GM12878 (cell line): ENCODE data around the gene FIBIN. TPM values are rescaled to one million over a fixed set of nuclear protein-coding genes. Genes with fewer than 3 reads are reported as not detected.

Experiments
- ATAC-seq: fragments of 200-7000 bp; cut with Tn5 transposase; 3 replicates; pipeline ENCODE4 v1.9.1; 2020; ENCODE audit warnings: mild to moderate bottlenecking, moderate library complexity
- BruUV-seq: library from RNA; stranded (reverse); fragments of 400-500 nt; replicated peaks from 2 replicates; lab custom pipeline; 2021; lab: Mats Ljungman, UMichigan
- CTCF ChIA-PET: fragments of 300-600 bp; sonication (Branson Sonifier 250); formaldehyde crosslinking; extraction: SDS; loops from one replicate; lab custom pipeline; 2021; ENCODE audit warnings: inconsistent platforms; lab: Yijun Ruan, JAX
- POLR2A ChIA-PET: fragments of 350-600 bp; formaldehyde crosslinking; extraction: SDS; loops from one replicate; lab custom pipeline; 2021; ENCODE audit warnings: inconsistent platforms; lab: Charles Lee
- RAD21 ChIA-PET: fragments of 300-600 bp; sonication (Branson Sonifier 250); formaldehyde crosslinking; loops from one replicate; lab custom pipeline; 2023; ENCODE audit warnings: antibody characterized with exemption; ENCODE audit not compliant: unreplicated experiment; lab: Charles Lee
- SMC1A ChIA-PET: fragments of 300-600 bp; sonication (Branson Sonifier 250); formaldehyde crosslinking; loops from one replicate; lab custom pipeline; 2023; ENCODE audit not compliant: unreplicated experiment, uncharacterized antibody; lab: Charles Lee
- DNase-seq: peaks from one replicate; pipeline ENCODE4 v3.0.0-alpha.2; 2011; ENCODE audit warnings: low read depth, low spot score
- FAIRE-seq: peaks from 3 replicates; lab custom pipeline; 2011; peaks lifted over from hg19 to GRCh38; lab: Jason Lieb, UNC
- H2AFZ ChIP-seq: 2 replicates; pipeline ENCODE4 v1.6.0; 2011; ENCODE audit warnings: low read depth, low read length, control low read depth; ENCODE audit not compliant: control insufficient read depth
- H3K27ac ChIP-seq: 2 replicates; pipeline ENCODE4 v1.5.1; 2011; ENCODE audit warnings: control low read depth; ENCODE audit not compliant: control insufficient read depth, insufficient read depth
- H3K27me3 ChIP-seq, 2 experiments: replicated peaks in 1 of 2; 2 replicates each; pipeline versions ENCODE4 v1.6.0 to v1.6.1; 2011; ENCODE audit warnings: low read length in 1 of 2; ENCODE audit not compliant: control insufficient read depth in 2 of 2, insufficient read depth in 2 of 2
- H3K36me3 ChIP-seq, 2 experiments: 2 replicates each; pipeline ENCODE4 v1.5.1; 2011; ENCODE audit warnings: low read length in 1 of 2; ENCODE audit not compliant: control insufficient read depth in 2 of 2, insufficient read depth in 2 of 2
- H3K4me1 ChIP-seq: 2 replicates; pipeline ENCODE4 v1.6.1; 2011; ENCODE audit warnings: mild to moderate bottlenecking, low read length, moderate library complexity, mixed read lengths; ENCODE audit not compliant: control insufficient read depth, insufficient read depth
- H3K4me2 ChIP-seq: 2 replicates; pipeline ENCODE4 v1.6.0; 2011; ENCODE audit warnings: control low read depth; ENCODE audit not compliant: control insufficient read depth, insufficient read depth
- H3K4me3 ChIP-seq: fragments of 200-600 bp; sonication (generic); 2 replicates; pipeline ENCODE4 v1.5.1; 2016
- H3K79me2 ChIP-seq: 2 replicates; pipeline ENCODE4 v1.6.0; 2011; ENCODE audit warnings: low read length; ENCODE audit not compliant: control insufficient read depth, insufficient read depth
- H3K9ac ChIP-seq: 2 replicates; pipeline ENCODE4 v1.8.0; 2011; ENCODE audit warnings: low read length, control low read depth, mixed read lengths; ENCODE audit not compliant: control insufficient read depth, insufficient read depth
- H3K9me3 ChIP-seq: replicated peaks from 3 replicates; pipeline ENCODE4 v1.5.1; 2011; ENCODE audit warnings: mild to moderate bottlenecking, low read length; ENCODE audit not compliant: control insufficient read depth, insufficient read depth
- H4K20me1 ChIP-seq: 2 replicates; pipeline ENCODE4 v1.6.0; 2011; ENCODE audit not compliant: control insufficient read depth, insufficient read depth
- BRCA1 ChIP-seq: IDR thresholded peaks from 2 replicates; pipeline ENCODE4 v1.6.1; 2011; ENCODE audit warnings: low read depth, low read length, improper control_type of control experiment
- CHD2 ChIP-seq: IDR thresholded peaks from 2 replicates; pipeline ENCODE4 v1.6.1; 2011; ENCODE audit warnings: low read depth, low read length, improper control_type of control experiment, borderline replicate concordance
- EZH2 ChIP-seq: IDR thresholded peaks from 2 replicates; pipeline ENCODE4 v1.6.1; 2012; ENCODE audit warnings: low read depth, mild to moderate bottlenecking, control low read depth, inconsistent platforms, low read length, borderline replicate concordance; ENCODE audit not compliant: control insufficient read depth
- POLR2AphosphoS2 ChIP-seq: IDR thresholded peaks from 2 replicates; pipeline ENCODE4 v1.6.1; 2011; ENCODE audit warnings: low read depth, mild to moderate bottlenecking, low read length, improper control_type of control experiment, moderate library complexity
- POLR2AphosphoS5 ChIP-seq: IDR thresholded peaks from 2 replicates; pipeline ENCODE4 v1.6.1; 2011; ENCODE audit warnings: mild to moderate bottlenecking, low read length, inconsistent platforms
- RB1 ChIP-seq: fragments of 450-650 bp; formaldehyde crosslinking; IDR thresholded peaks from 2 replicates; pipeline ENCODE4 v1.6.1; 2017; ENCODE audit warnings: mild to moderate bottlenecking, borderline replicate concordance
- RUNX3 ChIP-seq: IDR thresholded peaks from 2 replicates; pipeline ENCODE4 v1.6.1; 2012; ENCODE audit warnings: low read length, inconsistent platforms
- SRF ChIP-seq, 2 experiments: IDR thresholded peaks; 2 replicates each; pipeline ENCODE4 v1.6.1; 2011; ENCODE audit warnings: low read depth in 2 of 2, low read length in 2 of 2, mild to moderate bottlenecking in 1 of 2, moderate library complexity in 1 of 2
- STAT3 ChIP-seq: IDR thresholded peaks from 2 replicates; pipeline ENCODE4 v1.6.1; 2011; ENCODE audit warnings: low read depth, low read length, improper control_type of control experiment
- WGBS: methylation state at CpG from one replicate; pipeline ENCODE4 v1.1.6; 2016; ENCODE audit warnings: low lambda C conversion rate; ENCODE audit not compliant: insufficient replicate concordance, insufficient coverage; ENCODE audit errors: missing lambda C conversion rate; 5-methylcytosine and 5-hydroxymethylcytosine counted together
- in situ Hi-C: fragments of 300-500 bp; cut with MboI; formaldehyde crosslinking; loops from 9 replicates; pipeline ENCODE4 v1.14.3; 2018; ENCODE audit warnings: mixed read lengths
- intact Hi-C: fragments of 100-400 bp; cut with micrococcal nuclease; formaldehyde crosslinking; loops from one replicate; pipeline ENCODE4 v1.14.2; 2022; ENCODE audit not compliant: unreplicated experiment
- polyA plus RNA-seq, 11 experiments: library from polyadenylated mRNA; depleted of rRNA in 4 of 11; unstranded in 6 of 11; stranded (reverse) in 5 of 11; fragments of >200 nt; fragmentation: Nextera tagmentation in 4 of 11; fragmentation: Illumina TruSeq in 1 of 11; extraction: Ambion mirVana in 4 of 11; extraction: Trizol in 1 of 11; gene quantifications; 1 replicate in 1 of 11; 2 replicates in 10 of 11; pipeline versions ENCODE4 v1.2.1 to v1.2.3, GENCODE V29; 2011 to 2016; ENCODE audit warnings: inconsistent platforms in 2 of 11, missing spikeins in 2 of 11, low read depth in 1 of 11
- total RNA-seq, 4 experiments: library from RNA; depleted of rRNA in 3 of 4; stranded (reverse); fragments of >200 nt in 3 of 4; fragmentation: Illumina TruSeq in 1 of 4; extraction: Trizol in 1 of 4; gene quantifications; 2 replicates each; pipeline versions ENCODE4 v1.2.1 to v1.2.3, GENCODE V29; 2013 to 2021
- TF ChIP-seq, protein P1 (sequence below): fragments of 150-350 bp; IDR thresholded peaks from 2 replicates; pipeline ENCODE4 v1.6.1; 2014; ENCODE audit warnings: mild to moderate bottlenecking, low read depth, low read length
- TF ChIP-seq, protein P2 (sequence below): fragments of 450-650 bp; IDR thresholded peaks from 2 replicates; pipeline ENCODE4 v1.6.1; 2016; ENCODE audit warnings: mild to moderate bottlenecking
- TF ChIP-seq, protein P3 (sequence below): fragments of 450-650 bp; IDR thresholded peaks from 2 replicates; pipeline ENCODE4 v1.6.1; 2017; ENCODE audit warnings: antibody characterized with exemption, mild to moderate bottlenecking, moderate library complexity
- TF ChIP-seq, protein P4 (sequence below): fragments of 450-650 bp; formaldehyde crosslinking; IDR thresholded peaks from 2 replicates; pipeline ENCODE4 v1.4.0; 2020; ENCODE audit warnings: mild to moderate bottlenecking, moderate library complexity

The FIBIN gene
- total and polyA plus RNA-seq, 10 of the 15 experiments (the other 5 are each of a cell fraction or from before 2014, with no cell fraction given): not detected

DNA sequence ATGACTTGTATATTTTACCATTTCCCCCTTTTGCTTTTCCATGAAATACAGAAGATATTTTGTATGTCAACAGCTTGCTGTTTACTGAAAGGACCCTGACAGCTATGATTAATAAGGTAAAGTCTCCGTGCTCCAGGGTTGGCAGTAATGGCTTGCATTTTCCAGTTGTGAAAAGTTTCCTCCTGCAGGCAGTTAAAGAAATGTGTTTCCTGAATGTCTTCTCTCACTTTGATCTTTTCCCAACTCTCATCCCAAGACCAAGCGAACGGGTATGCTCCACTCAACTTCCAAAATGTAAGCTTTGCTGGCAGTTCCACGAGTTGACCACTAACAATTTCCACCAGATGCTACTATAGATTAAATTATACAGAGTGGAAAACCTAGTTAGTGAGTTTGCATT, 8.9 kb downstream of the FIBIN start (continued):
- TF ChIP-seq, protein P1, sequence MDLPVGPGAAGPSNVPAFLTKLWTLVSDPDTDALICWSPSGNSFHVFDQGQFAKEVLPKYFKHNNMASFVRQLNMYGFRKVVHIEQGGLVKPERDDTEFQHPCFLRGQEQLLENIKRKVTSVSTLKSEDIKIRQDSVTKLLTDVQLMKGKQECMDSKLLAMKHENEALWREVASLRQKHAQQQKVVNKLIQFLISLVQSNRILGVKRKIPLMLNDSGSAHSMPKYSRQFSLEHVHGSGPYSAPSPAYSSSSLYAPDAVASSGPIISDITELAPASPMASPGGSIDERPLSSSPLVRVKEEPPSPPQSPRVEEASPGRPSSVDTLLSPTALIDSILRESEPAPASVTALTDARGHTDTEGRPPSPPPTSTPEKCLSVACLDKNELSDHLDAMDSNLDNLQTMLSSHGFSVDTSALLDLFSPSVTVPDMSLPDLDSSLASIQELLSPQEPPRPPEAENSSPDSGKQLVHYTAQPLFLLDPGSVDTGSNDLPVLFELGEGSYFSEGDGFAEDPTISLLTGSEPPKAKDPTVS: no peak
- TF ChIP-seq POLR2AphosphoS5 (no peak), POLR2AphosphoS2 (no peak)
- TF ChIP-seq, protein P2, sequence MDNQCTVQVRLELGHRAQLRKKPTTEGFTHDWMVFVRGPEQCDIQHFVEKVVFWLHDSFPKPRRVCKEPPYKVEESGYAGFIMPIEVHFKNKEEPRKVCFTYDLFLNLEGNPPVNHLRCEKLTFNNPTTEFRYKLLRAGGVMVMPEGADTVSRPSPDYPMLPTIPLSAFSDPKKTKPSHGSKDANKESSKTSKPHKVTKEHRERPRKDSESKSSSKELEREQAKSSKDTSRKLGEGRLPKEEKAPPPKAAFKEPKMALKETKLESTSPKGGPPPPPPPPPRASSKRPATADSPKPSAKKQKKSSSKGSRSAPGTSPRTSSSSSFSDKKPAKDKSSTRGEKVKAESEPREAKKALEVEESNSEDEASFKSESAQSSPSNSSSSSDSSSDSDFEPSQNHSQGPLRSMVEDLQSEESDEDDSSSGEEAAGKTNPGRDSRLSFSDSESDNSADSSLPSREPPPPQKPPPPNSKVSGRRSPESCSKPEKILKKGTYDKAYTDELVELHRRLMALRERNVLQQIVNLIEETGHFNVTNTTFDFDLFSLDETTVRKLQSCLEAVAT: no peak
- TF ChIP-seq, all 136 proteins: peak for 0

DNA sequence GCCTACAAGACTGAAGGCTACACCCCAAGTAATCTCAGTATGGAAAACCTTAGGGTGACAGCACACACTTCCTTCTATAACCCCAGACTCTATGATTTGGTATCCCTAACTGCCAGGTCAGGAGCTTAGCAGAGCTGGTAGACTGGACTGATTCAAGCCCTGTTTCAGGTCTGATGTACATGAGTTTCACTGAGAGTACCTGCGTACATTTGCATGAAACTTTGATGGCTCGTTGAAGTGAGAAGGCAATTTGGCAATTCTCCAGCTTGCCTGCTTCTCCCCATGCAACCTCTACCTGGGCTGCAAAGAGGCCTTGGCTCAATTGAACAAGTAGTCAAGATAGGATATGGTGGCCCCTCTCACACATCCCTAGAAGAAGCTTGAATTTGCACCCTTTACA, 10.2 kb downstream of the FIBIN start:
- no peak overlapping the region for H3K4me2 ChIP-seq
- ChIA-PET SMC1A (no interaction called here), CTCF (no interaction called here), POLR2A (no interaction called here), RAD21 (no interaction called here)
- TF ChIP-seq, protein P3, sequence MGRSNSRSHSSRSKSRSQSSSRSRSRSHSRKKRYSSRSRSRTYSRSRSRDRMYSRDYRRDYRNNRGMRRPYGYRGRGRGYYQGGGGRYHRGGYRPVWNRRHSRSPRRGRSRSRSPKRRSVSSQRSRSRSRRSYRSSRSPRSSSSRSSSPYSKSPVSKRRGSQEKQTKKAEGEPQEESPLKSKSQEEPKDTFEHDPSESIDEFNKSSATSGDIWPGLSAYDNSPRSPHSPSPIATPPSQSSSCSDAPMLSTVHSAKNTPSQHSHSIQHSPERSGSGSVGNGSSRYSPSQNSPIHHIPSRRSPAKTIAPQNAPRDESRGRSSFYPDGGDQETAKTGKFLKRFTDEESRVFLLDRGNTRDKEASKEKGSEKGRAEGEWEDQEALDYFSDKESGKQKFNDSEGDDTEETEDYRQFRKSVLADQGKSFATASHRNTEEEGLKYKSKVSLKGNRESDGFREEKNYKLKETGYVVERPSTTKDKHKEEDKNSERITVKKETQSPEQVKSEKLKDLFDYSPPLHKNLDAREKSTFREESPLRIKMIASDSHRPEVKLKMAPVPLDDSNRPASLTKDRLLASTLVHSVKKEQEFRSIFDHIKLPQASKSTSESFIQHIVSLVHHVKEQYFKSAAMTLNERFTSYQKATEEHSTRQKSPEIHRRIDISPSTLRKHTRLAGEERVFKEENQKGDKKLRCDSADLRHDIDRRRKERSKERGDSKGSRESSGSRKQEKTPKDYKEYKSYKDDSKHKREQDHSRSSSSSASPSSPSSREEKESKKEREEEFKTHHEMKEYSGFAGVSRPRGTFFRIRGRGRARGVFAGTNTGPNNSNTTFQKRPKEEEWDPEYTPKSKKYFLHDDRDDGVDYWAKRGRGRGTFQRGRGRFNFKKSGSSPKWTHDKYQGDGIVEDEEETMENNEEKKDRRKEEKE: no peak
- TF ChIP-seq, protein P4, sequence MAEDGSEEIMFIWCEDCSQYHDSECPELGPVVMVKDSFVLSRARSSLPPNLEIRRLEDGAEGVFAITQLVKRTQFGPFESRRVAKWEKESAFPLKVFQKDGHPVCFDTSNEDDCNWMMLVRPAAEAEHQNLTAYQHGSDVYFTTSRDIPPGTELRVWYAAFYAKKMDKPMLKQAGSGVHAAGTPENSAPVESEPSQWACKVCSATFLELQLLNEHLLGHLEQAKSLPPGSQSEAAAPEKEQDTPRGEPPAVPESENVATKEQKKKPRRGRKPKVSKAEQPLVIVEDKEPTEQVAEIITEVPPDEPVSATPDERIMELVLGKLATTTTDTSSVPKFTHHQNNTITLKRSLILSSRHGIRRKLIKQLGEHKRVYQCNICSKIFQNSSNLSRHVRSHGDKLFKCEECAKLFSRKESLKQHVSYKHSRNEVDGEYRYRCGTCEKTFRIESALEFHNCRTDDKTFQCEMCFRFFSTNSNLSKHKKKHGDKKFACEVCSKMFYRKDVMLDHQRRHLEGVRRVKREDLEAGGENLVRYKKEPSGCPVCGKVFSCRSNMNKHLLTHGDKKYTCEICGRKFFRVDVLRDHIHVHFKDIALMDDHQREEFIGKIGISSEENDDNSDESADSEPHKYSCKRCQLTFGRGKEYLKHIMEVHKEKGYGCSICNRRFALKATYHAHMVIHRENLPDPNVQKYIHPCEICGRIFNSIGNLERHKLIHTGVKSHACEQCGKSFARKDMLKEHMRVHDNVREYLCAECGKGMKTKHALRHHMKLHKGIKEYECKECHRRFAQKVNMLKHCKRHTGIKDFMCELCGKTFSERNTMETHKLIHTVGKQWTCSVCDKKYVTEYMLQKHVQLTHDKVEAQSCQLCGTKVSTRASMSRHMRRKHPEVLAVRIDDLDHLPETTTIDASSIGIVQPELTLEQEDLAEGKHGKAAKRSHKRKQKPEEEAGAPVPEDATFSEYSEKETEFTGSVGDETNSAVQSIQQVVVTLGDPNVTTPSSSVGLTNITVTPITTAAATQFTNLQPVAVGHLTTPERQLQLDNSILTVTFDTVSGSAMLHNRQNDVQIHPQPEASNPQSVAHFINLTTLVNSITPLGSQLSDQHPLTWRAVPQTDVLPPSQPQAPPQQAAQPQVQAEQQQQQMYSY (CRISPR knock-in tag): no peak
- TF ChIP-seq BRCA1 (no peak), RUNX3 (no peak), STAT3 (no peak), POLR2AphosphoS5 (no peak), EZH2 (no peak), CHD2 (no peak), RB1 (no peak), SRF (IDR thresholded peaks at IDR 0.05; ENCODE audit: low read depth in 2 of 2, low read length in 2 of 2) (no peak)
- FAIRE-seq (no peak), DNase-seq (no peak), ATAC-seq (no peak)
- in situ Hi-C loops: no loop called here
- BruUV-seq: no TSS peak
- no peak overlapping the region for H3K9ac ChIP-seq
- WGBS: 3% methylated on average over 2 of the region's 2 CpGs
- no peaks in the 10 kb centered on the region for H3K4me1 ChIP-seq
- no peaks in the 10 kb centered on the region for H4K20me1 ChIP-seq
- no peaks in the 10 kb centered on the region for H3K9me3 ChIP-seq
- H3K4me3 ChIP-seq: no peak overlapping the region
- no peak overlapping the region for H3K27ac ChIP-seq
- H3K79me2 ChIP-seq: no peaks in the 10 kb centered on the region
- H2AFZ ChIP-seq: no peak overlapping the region
- intact Hi-C loops: no loop called here
- no peaks in the 10 kb centered on the region for H3K36me3 ChIP-seq
- no peaks in the 10 kb centered on the region for H3K27me3 ChIP-seq
